Upper lobe of left lung (tissue), 4 donors: ENCODE data around the gene ANKRD11.

ENCODE experiments used
- EP300 ChIP-seq, 4 donors: sonication (generic); formaldehyde crosslinking; IDR thresholded peaks; one replicate each; pipeline ENCODE4 v1.5.1; 2017; ENCODE audit warnings: antibody characterized with exemption in 4 of 4, control low read depth in 2 of 4
- TF ChIP-seq, protein P1 (sequence below), 6 experiments: fragments of 450-650 bp in 4 of 6; fragments of 200-600 bp in 2 of 6; sonication (generic) in 2 of 6; IDR thresholded peaks; one replicate each; pipeline ENCODE4 v1.5.1; 2016 to 2019; ENCODE audit warnings: antibody characterized with exemption in 6 of 6

GRCh38 chr16:89315271-89315670, 175.1 kb downstream of the ANKRD11 start:
- TF ChIP-seq, protein P1, sequence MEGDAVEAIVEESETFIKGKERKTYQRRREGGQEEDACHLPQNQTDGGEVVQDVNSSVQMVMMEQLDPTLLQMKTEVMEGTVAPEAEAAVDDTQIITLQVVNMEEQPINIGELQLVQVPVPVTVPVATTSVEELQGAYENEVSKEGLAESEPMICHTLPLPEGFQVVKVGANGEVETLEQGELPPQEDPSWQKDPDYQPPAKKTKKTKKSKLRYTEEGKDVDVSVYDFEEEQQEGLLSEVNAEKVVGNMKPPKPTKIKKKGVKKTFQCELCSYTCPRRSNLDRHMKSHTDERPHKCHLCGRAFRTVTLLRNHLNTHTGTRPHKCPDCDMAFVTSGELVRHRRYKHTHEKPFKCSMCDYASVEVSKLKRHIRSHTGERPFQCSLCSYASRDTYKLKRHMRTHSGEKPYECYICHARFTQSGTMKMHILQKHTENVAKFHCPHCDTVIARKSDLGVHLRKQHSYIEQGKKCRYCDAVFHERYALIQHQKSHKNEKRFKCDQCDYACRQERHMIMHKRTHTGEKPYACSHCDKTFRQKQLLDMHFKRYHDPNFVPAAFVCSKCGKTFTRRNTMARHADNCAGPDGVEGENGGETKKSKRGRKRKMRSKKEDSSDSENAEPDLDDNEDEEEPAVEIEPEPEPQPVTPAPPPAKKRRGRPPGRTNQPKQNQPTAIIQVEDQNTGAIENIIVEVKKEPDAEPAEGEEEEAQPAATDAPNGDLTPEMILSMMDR (IDR thresholded peaks at IDR 0.05) = no peak
- no peak for TF ChIP-seq EP300 (IDR thresholded peaks at IDR 0.05)
